Activated CD8-positive, alpha-beta memory T cell treated with anti-CD3 and anti-CD28 coated beads for 24 hours (primary cell): ENCODE data around the gene NBPF1.

Experiments used
- DNase-seq: peaks from one replicate; pipeline ENCODE4 v3.0.0-alpha.2; 2020

The NBPF1 gene

DNA sequence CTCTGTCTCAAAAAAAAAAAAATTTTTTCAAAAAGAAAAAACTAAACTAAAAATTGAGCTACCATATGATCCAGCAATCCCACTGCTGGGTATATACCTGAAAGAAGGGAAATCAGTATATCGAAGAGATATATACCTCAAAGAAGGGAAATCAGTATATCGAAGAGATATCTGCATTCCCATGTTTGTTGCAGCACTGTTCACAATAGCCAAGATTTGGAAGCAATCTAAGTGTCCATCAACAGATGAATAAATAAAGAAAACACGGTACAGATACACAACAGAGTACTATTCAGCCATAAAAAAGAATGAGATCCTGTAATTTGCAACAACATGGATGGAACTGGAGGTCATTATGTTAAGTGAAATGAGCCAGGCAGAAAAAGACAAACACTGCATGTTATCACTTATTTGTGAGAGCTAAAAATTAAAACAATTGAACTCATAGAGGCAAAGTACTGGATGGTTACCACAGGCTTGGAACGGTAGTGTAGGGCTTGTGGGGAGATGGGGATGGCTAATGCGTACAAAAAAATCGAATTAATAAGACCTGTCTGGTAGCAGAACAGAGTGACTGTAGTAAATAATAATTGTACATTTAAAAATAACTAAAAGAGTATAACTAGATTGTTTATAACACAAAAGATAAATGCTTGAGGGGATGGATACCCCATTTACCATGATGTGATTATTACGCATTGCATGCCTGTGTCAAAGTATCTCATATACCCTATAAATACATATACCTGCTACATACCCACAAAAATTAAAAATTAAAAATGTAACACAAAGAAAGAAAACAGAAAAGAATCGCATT lies 28.0 kb upstream of the NBPF1 start:
- peak; percentile 28 for DNase-seq

DNA sequence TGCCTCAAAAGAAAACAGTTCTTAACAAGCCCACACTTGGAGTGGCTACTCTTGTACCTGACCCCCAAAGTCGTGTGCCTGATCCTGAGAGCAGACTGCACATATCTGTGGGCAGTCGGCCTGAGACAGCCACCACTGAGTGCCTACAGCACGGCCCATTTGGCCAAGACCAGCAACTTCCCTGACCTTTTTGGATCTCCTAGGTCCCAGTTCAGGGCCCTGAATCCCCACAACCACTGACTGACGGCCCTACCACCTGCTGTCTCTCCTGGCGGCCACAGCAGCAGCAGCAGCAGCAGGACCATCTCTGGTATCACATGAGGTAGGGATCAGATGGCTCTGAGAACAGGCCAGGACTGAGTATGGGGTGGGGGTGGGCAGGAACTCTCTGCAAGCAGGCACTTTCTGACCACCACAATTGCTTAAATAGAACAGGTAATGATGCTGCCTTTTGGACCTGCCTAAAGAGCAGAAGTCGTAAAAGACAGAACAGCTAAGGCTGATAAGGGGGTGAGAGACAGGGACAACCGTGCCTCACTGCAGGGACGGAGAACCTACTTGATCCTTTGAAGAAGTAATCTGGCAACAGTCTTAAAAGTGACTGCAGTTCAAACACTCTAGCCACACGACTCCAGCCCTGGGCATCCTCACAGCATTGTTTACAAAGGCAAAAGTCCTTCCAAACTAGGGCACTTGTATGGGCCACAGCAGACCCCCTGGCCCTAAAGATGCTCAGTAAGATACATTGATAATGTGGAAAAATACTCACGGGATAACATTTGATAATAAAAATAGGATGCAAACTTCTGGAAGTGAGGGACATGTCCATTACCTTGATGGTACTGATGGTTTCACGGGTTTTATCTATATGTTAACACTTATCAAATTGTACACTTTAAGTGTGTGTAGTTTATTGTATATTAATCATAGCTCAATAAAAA lies 26.0 kb upstream of the NBPF1 start:
- peak; percentile 64 for DNase-seq

- peak; percentile 61 for DNase-seq
Observed at GRCh38 chr1:16637941-16638778, 24.8 kb upstream of the NBPF1 start.

DNA sequence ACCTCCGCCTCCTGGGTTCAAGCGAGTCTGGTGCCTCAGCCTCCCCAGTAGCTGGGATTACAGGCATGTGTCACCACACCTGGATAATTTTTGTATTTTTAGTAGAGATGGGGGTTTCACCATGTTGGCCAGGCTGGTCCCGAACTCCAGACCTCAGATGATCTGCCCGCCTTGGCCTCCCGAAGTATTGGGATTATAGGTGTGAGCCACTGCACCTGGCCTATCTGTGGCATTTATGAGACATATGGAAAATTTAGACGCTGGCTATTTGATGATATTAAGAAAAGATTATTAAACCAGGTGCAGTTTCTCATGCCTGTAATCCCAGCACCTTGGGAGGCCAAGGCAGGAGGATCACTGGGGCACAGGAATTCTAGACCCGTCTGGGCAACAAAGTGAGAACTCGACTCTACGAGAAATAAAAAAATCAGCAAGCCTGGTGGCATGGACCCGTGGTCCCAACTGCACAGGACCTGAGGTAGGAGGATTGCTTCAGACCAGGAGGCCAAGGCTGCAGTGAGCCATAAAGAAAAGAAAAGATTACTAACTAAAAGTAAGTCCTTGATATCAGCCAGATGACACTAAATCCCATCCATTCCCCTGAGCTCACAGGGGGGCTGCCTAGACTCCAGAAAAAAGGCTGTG lies 23.3 kb upstream of the NBPF1 start:
- peak; percentile 57 for DNase-seq

DNA sequence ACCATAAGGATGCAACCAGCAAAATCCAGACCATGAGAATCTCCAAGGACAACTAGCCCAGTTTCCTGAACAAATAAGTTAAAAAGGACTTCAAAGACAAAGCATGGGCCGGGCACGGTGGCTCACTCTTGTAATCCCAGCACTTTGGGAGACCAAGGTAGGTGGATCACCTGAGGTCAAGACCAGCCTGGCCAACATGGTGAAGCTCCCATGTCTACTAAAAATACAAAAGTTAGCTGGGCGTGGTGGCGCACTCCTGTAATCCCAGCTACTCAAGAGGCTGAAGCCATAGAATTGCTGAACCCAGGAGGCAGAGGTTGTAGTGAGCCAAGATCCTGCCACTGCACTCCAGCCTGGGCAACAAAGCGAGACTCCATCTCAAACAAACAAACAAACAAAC lies 22.6 kb upstream of the NBPF1 start:
- peak; percentile 57 for DNase-seq

GRCh38 chr1:16633540-16634282 lies 20.3 kb upstream of the NBPF1 start:
- peak; percentile 58 for DNase-seq

- peak; percentile 60 for DNase-seq
Observed at GRCh38 chr1:16632044-16632850, 18.9 kb upstream of the NBPF1 start.

- DNase-seq: peak; percentile 65
Observed at GRCh38 chr1:16631248-16632043, 18.1 kb upstream of the NBPF1 start.

DNA sequence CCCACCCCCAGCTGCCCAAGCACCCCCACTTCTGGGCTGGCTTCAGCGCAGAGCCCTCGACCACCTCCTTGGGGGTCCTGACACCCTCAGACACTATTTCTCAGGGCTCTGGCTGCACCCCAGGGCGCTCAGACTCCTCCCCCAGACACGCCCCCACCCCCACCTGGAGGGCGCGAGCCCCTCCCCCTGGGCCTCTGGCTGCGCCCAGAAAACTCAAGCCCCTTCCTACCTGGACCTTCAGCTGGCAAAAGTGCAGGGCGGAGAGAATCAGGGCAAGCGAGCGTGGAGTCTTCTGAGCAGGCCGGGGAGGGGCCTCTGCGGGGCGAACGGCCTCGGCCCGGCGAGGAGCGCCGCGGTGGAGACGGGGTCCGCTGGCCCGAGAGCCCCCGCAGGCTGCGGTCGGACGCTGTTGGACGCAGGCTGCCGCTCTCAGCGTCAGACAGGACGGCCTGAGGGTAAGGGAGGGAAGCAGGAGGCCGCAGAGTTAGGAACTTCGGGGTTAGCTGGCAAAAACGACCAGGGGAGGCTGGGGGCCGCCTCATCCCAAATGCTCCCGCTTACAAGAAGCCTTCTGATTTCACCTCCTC lies 17.4 kb upstream of the NBPF1 start:
- peak; percentile 61 for DNase-seq

- DNase-seq: peak; percentile 66
Observed at GRCh38 chr1:16629916-16630530, 16.7 kb upstream of the NBPF1 start.

DNA sequence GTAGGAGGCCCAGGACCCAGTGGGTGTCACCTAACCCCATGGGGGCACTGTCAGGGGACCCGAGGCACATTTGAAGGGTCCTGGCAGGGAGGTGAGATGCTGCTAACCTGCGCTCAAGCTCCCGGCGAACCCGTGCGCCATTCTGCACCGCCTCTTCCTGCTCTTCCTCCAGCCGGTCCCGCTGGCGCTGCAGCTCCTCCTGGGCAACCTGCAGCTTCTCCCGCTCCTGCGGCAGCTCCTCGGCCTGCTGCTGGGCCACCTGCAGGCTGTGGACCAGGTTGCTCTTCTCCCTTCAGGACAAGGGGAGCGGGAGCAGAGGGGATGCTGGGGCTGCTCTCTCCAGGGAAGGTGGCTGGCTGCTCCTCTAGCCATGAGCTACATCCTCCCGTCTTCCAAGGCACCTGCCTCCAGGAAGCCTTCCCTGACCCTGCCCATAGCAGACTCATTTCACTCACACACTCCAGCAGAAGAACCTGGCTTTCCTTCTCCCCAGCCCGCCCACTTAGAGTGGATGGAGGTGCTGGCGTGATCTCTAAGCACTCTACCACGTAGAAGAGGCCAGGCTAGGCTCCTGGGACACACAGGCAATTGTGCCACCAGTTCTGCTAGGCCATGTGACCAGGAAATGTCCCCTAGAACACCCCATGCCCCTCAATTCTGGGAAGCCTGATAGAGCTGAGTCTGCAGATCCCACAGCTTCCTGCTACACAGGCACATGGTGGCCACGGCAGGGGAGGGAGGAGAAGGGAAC lies 15.2 kb upstream of the NBPF1 start:
- DNase-seq: peak; percentile 69

GRCh38 chr1:16626409-16626983 lies 13.1 kb upstream of the NBPF1 start:
- peak; percentile 64 for DNase-seq

DNA sequence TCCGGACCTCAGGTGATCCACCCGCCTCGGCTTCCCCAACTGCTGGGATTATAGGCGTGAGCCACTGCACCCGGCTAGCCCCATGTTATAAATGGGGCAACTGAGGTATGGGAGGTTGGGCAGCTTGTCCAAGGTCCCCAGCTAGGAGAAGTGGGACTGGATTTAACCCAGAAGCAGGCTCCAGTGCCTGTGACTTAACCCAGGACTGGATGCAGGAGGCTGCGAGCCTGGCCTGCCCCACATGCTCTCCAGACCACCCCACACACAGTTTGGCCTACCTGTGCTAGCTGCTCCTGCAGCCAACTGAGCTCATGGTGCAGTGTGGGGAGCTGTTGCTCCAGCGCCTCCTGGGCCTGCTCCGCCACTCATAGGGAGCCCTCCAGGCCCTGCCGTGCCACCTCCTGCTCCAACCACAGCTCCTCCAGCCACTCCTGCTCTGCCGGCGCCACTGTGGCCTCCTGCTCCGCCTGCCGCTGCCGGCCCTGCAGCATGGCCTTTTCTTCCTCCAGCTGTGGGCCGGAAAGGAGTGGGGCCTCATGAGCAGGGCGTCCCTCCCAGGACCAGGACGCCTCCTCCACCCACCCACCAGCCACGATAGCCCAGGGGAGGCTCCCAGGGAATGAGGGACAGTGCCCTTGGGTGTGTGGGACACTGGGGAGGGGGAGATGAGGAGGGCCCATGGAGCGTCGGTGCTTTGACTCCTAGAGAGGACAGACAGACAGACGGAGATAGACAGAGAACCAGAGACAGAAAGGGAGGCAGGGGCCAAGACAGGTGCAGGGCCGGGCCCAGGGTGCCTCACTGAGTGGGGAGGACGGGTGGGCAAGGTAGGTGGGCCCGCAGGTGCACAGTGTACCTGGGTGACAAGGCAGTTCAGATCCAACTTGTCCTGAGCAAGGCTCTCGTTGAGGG lies 12.4 kb upstream of the NBPF1 start:
- DNase-seq: peak; percentile 67

GRCh38 chr1:16623812-16624719 lies 10.7 kb upstream of the NBPF1 start:
- DNase-seq: peak; percentile 64

DNA sequence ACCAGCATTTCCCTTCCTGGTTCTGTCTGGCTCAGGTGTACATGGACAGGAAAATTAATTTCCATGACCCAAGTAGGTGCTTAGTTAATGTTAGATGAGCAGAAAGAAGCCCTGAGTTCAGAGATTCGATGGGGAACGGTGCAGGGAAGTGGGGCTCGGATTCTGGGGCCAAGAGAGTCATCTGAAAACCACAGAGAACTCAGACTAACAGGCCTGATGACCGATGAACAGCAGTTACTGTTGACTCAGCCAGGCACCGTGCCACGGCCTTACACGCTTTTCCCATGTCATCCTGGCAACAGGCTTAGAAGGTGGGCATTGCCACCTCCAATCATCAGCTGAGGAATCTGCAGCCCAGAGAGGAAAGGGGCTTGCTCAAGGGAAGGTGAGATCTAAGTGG lies 10.0 kb upstream of the NBPF1 start:
- DNase-seq: peak; percentile 62
